Measurements from ENCODE around the gene SH3BGRL2. TPM values are rescaled to one million over a fixed set of nuclear protein-coding genes. Genes with fewer than 3 reads are reported as not detected.
A peak's percentile ranks its signal among the peaks of the same experiment; 100 is the strongest.

Gene SH3BGRL2
- total and polyA plus RNA-seq, 7 donors = 16.0 to 115 (median 30.6) TPM

GRCh38 chr6:79711167-79711566, 80.0 kb downstream of the SH3BGRL2 start:
- H3K27me3 ChIP-seq = peaks cover 0 to 6% (median 0%) of the 10 kb centered on the region in 3 donors
- TF ChIP-seq POLR2AphosphoS5 (IDR thresholded peaks at IDR 0.05) = no peak
- no peak for TF ChIP-seq EP300 (IDR thresholded peaks at IDR 0.05)
- no peak for TF ChIP-seq CTCF (IDR thresholded peaks at IDR 0.05)
- TF ChIP-seq POLR2A (IDR thresholded peaks at IDR 0.05) = no peak
- intact Hi-C loops (cut with DNase I) = loop anchor here (5.0 kb wide), 1 partner anchor 139 kb away; no protein-coding TSS in a partner anchor
- no peak for DNase-seq
- WGBS, 2 donors = 91 to 93% methylated on average over 4 of the region's 4 CpGs
- H3K9me3 ChIP-seq = no peaks in the 10 kb centered on the region
- no peak overlapping the region for H3K27ac ChIP-seq
- no peaks in the 10 kb centered on the region for H3K4me1 ChIP-seq
- no peak overlapping the region for H3K4me3 ChIP-seq
- no peaks in the 10 kb centered on the region for H3K36me3 ChIP-seq

GRCh38 chr6:79712144-79712543, 81.0 kb downstream of the SH3BGRL2 start:
- no peak overlapping the region for H3K27ac ChIP-seq

GRCh38 chr6:79712616-79713135, 81.5 kb downstream of the SH3BGRL2 start:
- intact Hi-C loops (cut with DNase I) = loop anchor here (5.0 kb wide), 1 partner anchor 140 kb away; no protein-coding TSS in a partner anchor
- no peaks in the 10 kb centered on the region for H3K36me3 ChIP-seq

More at GRCh38 chr6:79712144-79712543, 81.0 kb downstream of the SH3BGRL2 start:
- Histone ChIP-seq H3K4me1 (no peaks in the 10 kb centered on the region), H3K9me3 (no peaks in the 10 kb centered on the region), H3K36me3 (no peaks in the 10 kb centered on the region), H3K27me3 (peaks cover 0 to 6% (median 0%) of the 10 kb centered on the region in 3 donors), H3K4me3 (no peak overlapping the region)
- TF ChIP-seq CTCF (IDR thresholded peaks at IDR 0.05) (no peak), POLR2AphosphoS5 (IDR thresholded peaks at IDR 0.05) (no peak), EP300 (IDR thresholded peaks at IDR 0.05) (no peak), POLR2A (IDR thresholded peaks at IDR 0.05) (no peak)
- 40 to 67% methylated on average over 2 of the region's 2 CpGs for WGBS, 2 donors
- intact Hi-C loops (cut with DNase I) = loop anchor here (5.0 kb wide), 1 partner anchor 140 kb away; no protein-coding TSS in a partner anchor
- DNase-seq = no peak

GRCh38 chr6:79713701-79714322, 82.7 kb downstream of the SH3BGRL2 start:
- Histone ChIP-seq H3K36me3 (no peaks in the 10 kb centered on the region), H3K4me3 (no peak overlapping the region), H3K27me3 (peaks cover 0 to 6% (median 0%) of the 10 kb centered on the region in 3 donors), H3K27ac (no peak overlapping the region), H3K4me1 (no peaks in the 10 kb centered on the region), H3K9me3 (no peaks in the 10 kb centered on the region)
- WGBS, 2 donors = 16 to 19% methylated on average over 5 of the region's 5 CpGs
- TF ChIP-seq POLR2AphosphoS5 (IDR thresholded peaks at IDR 0.05) = no peak
- TF ChIP-seq EP300 (IDR thresholded peaks at IDR 0.05) = no peak
- peak in 2 of 4 experiments; percentile 13 to 54 for TF ChIP-seq CTCF (IDR thresholded peaks at IDR 0.05)
- no peak for TF ChIP-seq POLR2A (IDR thresholded peaks at IDR 0.05)
- intact Hi-C loops (cut with DNase I) = loop anchor here (5.0 kb wide), 1 partner anchor 142 kb away; no protein-coding TSS in a partner anchor
- no peak for DNase-seq

More at GRCh38 chr6:79712616-79713135, 81.5 kb downstream of the SH3BGRL2 start:
- Histone ChIP-seq H3K9me3 (no peaks in the 10 kb centered on the region), H3K27ac (no peak overlapping the region), H3K4me3 (no peak overlapping the region), H3K4me1 (no peaks in the 10 kb centered on the region), H3K27me3 (peaks cover 0 to 6% (median 0%) of the 10 kb centered on the region in 3 donors)
- 86 to 88% methylated on average over 9 of the region's 9 CpGs for WGBS, 2 donors
- TF ChIP-seq CTCF (IDR thresholded peaks at IDR 0.05) (no peak), POLR2AphosphoS5 (IDR thresholded peaks at IDR 0.05) (no peak), EP300 (IDR thresholded peaks at IDR 0.05) (no peak), POLR2A (IDR thresholded peaks at IDR 0.05) (no peak)
- DNase-seq = no peak

Data from sigmoid colon (tissue), 7 donors.